ENCODE results near the gene CEMP1. TPM values are rescaled to one million over a fixed set of nuclear protein-coding genes. Genes with fewer than 3 reads are reported as not detected.
A peak's percentile ranks its signal among the peaks of the same experiment; 100 is the strongest.
"Not testable (repeated sequence)": the region's sequence is repeated elsewhere in the genome, so short reads cannot be mapped to it uniquely, and the experiment has no call there.

CEMP1 gene
- total RNA-seq (under 1 TPM; 0.23 to 0.75 TPM), total RNA-seq (0.70 to 0.83 reads per million in 2 donors)

- H3K27ac Mint-ChIP-seq, result peak within 1 kb of the TSS; percentile 96
- DNase-seq, result peak in 1 of 3 donors; percentile 20
These were observed at the start of gene CEMP1 for GRCh38 chr16:2531371-2531695. CEMP1 (minus strand) TSS chr16:2531408; CDS start chr16:2531073, 335 bp downstream.

DNA sequence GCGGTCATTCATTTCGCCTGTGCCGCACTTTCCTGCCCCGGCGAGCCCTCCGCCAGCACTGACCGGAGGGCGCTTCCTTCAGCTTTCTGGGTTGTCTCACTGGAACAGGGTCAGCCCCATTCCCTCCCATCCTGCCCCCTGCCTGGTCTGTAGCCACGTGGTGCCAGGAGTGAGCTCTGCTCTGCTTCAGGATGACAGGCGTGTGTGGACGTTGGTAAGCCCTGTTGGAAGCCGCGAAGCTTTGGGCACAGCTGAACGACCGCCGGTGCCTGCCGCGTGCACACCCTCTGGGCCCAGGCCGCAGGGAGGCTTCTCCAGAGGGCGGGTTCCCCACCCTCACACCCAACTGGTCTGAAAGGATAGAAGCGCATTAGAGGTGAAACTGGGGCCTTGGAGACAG, 49.6 kb upstream of the CEMP1 start:
- not testable (repeated sequence) for H3K4me1 Mint-ChIP-seq; H3K36me3 Mint-ChIP-seq (ENCODE audit: low read depth); H3K27me3 Mint-ChIP-seq; ATAC-seq; H3K9me3 ChIP-seq (ENCODE audit: control insufficient read depth, low read length, poor library complexity, severe bottlenecking); H3K27ac Mint-ChIP-seq; H3K4me3 Mint-ChIP-seq; DNase-seq

More at GRCh38 chr16:2531371-2531695, at the start of gene CEMP1:
- Mint-ChIP-seq H3K36me3 (ENCODE audit: low read depth) (peaks cover 2% of the 10 kb centered on the region), H3K4me3 (peak within 1 kb of the TSS; percentile 97), H3K27me3 (no peaks in the 10 kb centered on the region), H3K4me1 (peaks cover 17% of the 10 kb centered on the region)
- ATAC-seq, result no peak
- H3K9me3 ChIP-seq (ENCODE audit: control insufficient read depth, low read length, poor library complexity, severe bottlenecking), result no peaks in the 10 kb centered on the region

DNA sequence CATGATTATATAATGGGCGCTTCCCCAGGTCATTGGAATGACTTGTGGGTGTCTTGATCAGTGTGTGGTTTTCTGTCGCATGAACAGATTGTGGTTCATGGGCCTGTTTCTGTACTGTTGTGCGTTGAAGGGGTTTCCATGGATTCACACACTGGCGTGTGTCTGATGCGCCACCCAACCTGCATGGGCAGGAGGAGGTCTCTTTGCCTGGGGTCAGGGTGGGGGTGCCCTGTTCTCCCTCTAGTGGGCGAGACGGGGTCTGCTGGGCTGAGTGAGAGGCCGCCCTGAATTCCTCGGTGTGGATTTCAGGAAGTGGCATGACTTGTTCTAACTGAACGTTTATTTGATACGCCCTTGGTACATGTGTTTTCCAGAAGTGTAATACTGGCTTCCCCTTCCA, 48.9 kb upstream of the CEMP1 start:
- H3K36me3 Mint-ChIP-seq (ENCODE audit: low read depth); H3K27me3 Mint-ChIP-seq; DNase-seq; H3K4me3 Mint-ChIP-seq; H3K4me1 Mint-ChIP-seq; H3K9me3 ChIP-seq (ENCODE audit: control insufficient read depth, low read length, poor library complexity, severe bottlenecking); H3K27ac Mint-ChIP-seq: not testable (repeated sequence)
- peak; percentile 64 for ATAC-seq

DNA sequence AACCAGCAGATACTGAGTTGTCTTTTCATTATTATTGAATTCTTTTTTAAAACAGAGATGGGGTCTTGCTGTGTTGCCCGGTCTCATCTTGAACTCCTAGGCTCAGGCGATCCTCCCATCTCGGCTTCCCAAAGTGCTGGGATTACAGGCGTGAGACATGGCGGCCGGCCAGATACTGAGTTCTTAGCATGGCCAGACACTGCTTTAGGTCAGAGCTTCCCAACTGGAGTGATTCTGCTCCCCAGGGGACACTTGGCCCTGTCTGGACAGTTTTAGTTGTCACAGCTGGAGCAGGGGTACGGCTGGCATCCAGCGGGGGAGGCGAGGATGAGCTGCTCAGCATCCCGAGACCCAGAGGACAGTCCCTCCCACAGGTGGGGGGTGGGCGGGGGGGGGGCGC, 47.7 kb upstream of the CEMP1 start:
- H3K36me3 Mint-ChIP-seq (ENCODE audit: low read depth); H3K27me3 Mint-ChIP-seq; H3K4me1 Mint-ChIP-seq; H3K9me3 ChIP-seq (ENCODE audit: control insufficient read depth, low read length, poor library complexity, severe bottlenecking); H3K4me3 Mint-ChIP-seq; ATAC-seq; H3K27ac Mint-ChIP-seq; DNase-seq: not testable (repeated sequence)

DNA sequence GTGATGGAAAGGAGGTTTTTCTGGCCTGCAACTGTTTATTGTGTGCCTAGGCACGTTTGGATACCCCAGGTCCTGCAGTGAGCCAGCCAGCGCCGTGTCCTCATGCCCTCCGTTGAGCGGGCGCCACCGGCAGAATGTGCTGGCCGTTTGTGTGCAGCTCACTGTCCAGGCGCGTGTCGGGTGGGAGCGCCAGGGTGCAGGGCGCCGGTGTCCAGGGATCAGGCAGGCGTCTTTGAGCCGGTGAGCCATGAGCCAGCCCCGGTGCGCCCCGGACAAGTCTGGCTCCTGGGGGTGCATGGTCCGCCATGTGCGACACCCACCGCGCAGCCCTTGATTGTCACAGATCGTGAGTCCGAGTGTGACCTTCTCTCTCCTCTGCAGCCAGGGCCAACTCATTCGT, 45.8 kb upstream of the CEMP1 start:
- not testable (repeated sequence) for H3K27me3 Mint-ChIP-seq; H3K4me3 Mint-ChIP-seq; ATAC-seq; H3K4me1 Mint-ChIP-seq; H3K9me3 ChIP-seq (ENCODE audit: control insufficient read depth, low read length, poor library complexity, severe bottlenecking); H3K27ac Mint-ChIP-seq; DNase-seq; H3K36me3 Mint-ChIP-seq (ENCODE audit: low read depth)

- H3K36me3 Mint-ChIP-seq (ENCODE audit: low read depth); ATAC-seq; H3K27me3 Mint-ChIP-seq; H3K9me3 ChIP-seq (ENCODE audit: control insufficient read depth, low read length, poor library complexity, severe bottlenecking); DNase-seq; H3K27ac Mint-ChIP-seq; H3K4me3 Mint-ChIP-seq; H3K4me1 Mint-ChIP-seq: not testable (repeated sequence)
These were observed 44.6 kb upstream of the CEMP1 start for GRCh38 chr16:2575839-2576238.

GRCh38 chr16:2572704-2573103, 41.5 kb upstream of the CEMP1 start:
- not testable (repeated sequence) for H3K9me3 ChIP-seq (ENCODE audit: control insufficient read depth, low read length, poor library complexity, severe bottlenecking); H3K27me3 Mint-ChIP-seq; H3K4me3 Mint-ChIP-seq; H3K27ac Mint-ChIP-seq; H3K36me3 Mint-ChIP-seq (ENCODE audit: low read depth); H3K4me1 Mint-ChIP-seq; DNase-seq
- peak; percentile 28 for ATAC-seq

GRCh38 chr16:2568573-2568972, 37.4 kb upstream of the CEMP1 start:
- H3K27ac Mint-ChIP-seq; DNase-seq; H3K27me3 Mint-ChIP-seq; H3K9me3 ChIP-seq (ENCODE audit: control insufficient read depth, low read length, poor library complexity, severe bottlenecking); ATAC-seq; H3K36me3 Mint-ChIP-seq (ENCODE audit: low read depth); H3K4me3 Mint-ChIP-seq; H3K4me1 Mint-ChIP-seq: not testable (repeated sequence)

GRCh38 chr16:2567506-2567905, 36.3 kb upstream of the CEMP1 start:
- H3K4me1 Mint-ChIP-seq; ATAC-seq; DNase-seq; H3K9me3 ChIP-seq (ENCODE audit: control insufficient read depth, low read length, poor library complexity, severe bottlenecking); H3K4me3 Mint-ChIP-seq; H3K27ac Mint-ChIP-seq; H3K36me3 Mint-ChIP-seq (ENCODE audit: low read depth); H3K27me3 Mint-ChIP-seq: not testable (repeated sequence)

DNA sequence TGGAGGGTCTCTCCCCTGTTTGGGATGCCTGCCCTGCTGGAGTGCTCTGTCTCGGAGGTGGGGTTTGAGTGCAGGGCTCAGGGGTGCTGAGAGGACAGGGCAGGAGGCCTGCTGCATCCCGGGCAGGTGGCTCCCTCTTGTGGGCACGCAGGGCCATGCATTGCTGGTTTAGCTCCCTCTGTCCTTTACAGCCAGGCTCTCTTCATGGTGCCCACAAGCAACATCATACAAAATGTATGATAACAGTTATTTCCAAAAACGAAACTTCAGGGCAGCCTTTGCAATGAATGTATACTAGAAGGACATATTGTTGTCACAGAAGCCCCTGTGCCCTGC, 29.6 kb upstream of the CEMP1 start:
- not testable (repeated sequence) for H3K4me1 Mint-ChIP-seq; H3K4me3 Mint-ChIP-seq; H3K27me3 Mint-ChIP-seq; H3K27ac Mint-ChIP-seq; H3K9me3 ChIP-seq (ENCODE audit: control insufficient read depth, low read length, poor library complexity, severe bottlenecking); H3K36me3 Mint-ChIP-seq (ENCODE audit: low read depth)
- DNase-seq, result peak; percentile 26 to 62 (median 51)
- ATAC-seq, result peak; percentile 96

DNA sequence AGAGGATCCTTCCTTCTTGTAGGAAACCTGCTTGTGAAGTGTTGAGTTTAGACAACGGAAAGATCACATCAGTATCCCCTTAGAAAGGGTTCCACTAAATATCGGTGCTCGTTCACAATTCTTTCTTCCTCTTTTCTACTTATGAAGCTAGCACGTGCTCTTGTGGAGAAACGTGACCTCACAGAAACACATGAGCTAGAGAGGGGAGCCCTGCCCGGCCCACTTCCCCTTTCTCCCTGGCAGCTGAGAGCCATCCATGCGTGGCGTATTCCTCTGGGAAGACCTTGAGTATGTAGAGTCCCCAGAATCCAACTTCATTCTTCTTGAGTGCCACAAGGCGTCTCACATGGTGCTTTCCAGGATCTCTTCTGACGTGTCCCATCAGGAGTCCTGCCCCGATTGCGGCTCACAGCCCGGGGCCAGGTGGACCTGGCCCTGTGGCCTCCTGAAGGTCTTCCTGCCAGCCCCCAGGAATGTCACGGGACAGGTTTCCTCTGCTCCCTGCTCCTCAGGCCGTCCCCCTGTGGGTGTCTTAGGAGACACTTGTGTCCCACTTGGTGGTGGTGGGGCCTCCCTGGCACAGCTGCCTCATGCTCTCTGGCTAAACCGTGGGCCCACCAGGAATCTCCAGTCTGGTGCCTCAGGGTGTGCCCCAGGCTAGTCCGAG, 29.1 kb upstream of the CEMP1 start:
- DNase-seq; H3K36me3 Mint-ChIP-seq (ENCODE audit: low read depth); H3K4me3 Mint-ChIP-seq; H3K27ac Mint-ChIP-seq; H3K4me1 Mint-ChIP-seq; H3K9me3 ChIP-seq (ENCODE audit: control insufficient read depth, low read length, poor library complexity, severe bottlenecking); H3K27me3 Mint-ChIP-seq: not testable (repeated sequence)
- peak; percentile 47 for ATAC-seq

GRCh38 chr16:2557150-2557549, 25.9 kb upstream of the CEMP1 start:
- DNase-seq, result not testable (repeated sequence)

GRCh38 chr16:2554709-2555425, 23.7 kb upstream of the CEMP1 start:
- not testable (repeated sequence) for H3K4me3 Mint-ChIP-seq; H3K9me3 ChIP-seq (ENCODE audit: control insufficient read depth, low read length, poor library complexity, severe bottlenecking); H3K27ac Mint-ChIP-seq; DNase-seq; H3K36me3 Mint-ChIP-seq (ENCODE audit: low read depth); H3K4me1 Mint-ChIP-seq; H3K27me3 Mint-ChIP-seq; ATAC-seq

More at GRCh38 chr16:2557150-2557549, 25.9 kb upstream of the CEMP1 start:
- H3K27me3 Mint-ChIP-seq; H3K27ac Mint-ChIP-seq; H3K4me1 Mint-ChIP-seq; H3K36me3 Mint-ChIP-seq (ENCODE audit: low read depth); H3K4me3 Mint-ChIP-seq; H3K9me3 ChIP-seq (ENCODE audit: control insufficient read depth, low read length, poor library complexity, severe bottlenecking); ATAC-seq: not testable (repeated sequence)

- not testable (repeated sequence) for DNase-seq; H3K27ac Mint-ChIP-seq; H3K9me3 ChIP-seq (ENCODE audit: control insufficient read depth, low read length, poor library complexity, severe bottlenecking); H3K36me3 Mint-ChIP-seq (ENCODE audit: low read depth); ATAC-seq; H3K4me1 Mint-ChIP-seq; H3K27me3 Mint-ChIP-seq; H3K4me3 Mint-ChIP-seq
These were observed 20.2 kb upstream of the CEMP1 start for GRCh38 chr16:2551420-2551889.
